ENCODE results near the gene KCNMA1. TPM values are rescaled to one million over a fixed set of nuclear protein-coding genes. Genes with fewer than 3 reads are reported as not detected.

Gene KCNMA1
- total RNA-seq, 1 donor from 2014 or later: 15.8 TPM

GRCh38 chr10:77097625-77098024, 540.0 kb downstream of the KCNMA1 start:
- no peak for TF ChIP-seq CTCF (IDR thresholded peaks at IDR 0.05; ENCODE audit: insufficient read depth, low read length, severe bottlenecking)
- Histone ChIP-seq H3K4me3 (ENCODE audit: low read depth, low read length) (no peak overlapping the region), H3K27me3 (ENCODE audit: control insufficient read depth, insufficient read depth, low read length) (no peaks in the 10 kb centered on the region), H3K36me3 (ENCODE audit: control insufficient read depth, insufficient read depth, low read length) (no peaks in the 10 kb centered on the region)
- FAIRE-seq (no peak), DNase-seq (ENCODE audit: low read depth) (no peak)

- no peaks in the 10 kb centered on the region for H3K27me3 ChIP-seq (ENCODE audit: control insufficient read depth, insufficient read depth, low read length)
- H3K36me3 ChIP-seq (ENCODE audit: control insufficient read depth, insufficient read depth, low read length): no peaks in the 10 kb centered on the region
- DNase-seq (ENCODE audit: low read depth): no peak
Measured at GRCh38 chr10:77093126-77093525, 544.5 kb downstream of the KCNMA1 start.

GRCh38 chr10:77091597-77092165, 545.9 kb downstream of the KCNMA1 start:
- Histone ChIP-seq H3K36me3 (ENCODE audit: control insufficient read depth, insufficient read depth, low read length) (no peaks in the 10 kb centered on the region), H3K4me3 (ENCODE audit: low read depth, low read length) (no peak overlapping the region), H3K27me3 (ENCODE audit: control insufficient read depth, insufficient read depth, low read length) (no peaks in the 10 kb centered on the region)
- FAIRE-seq (no peak), DNase-seq (ENCODE audit: low read depth) (no peak)
- no peak for TF ChIP-seq CTCF (IDR thresholded peaks at IDR 0.05; ENCODE audit: insufficient read depth, low read length, severe bottlenecking)

More at GRCh38 chr10:77093126-77093525, 544.5 kb downstream of the KCNMA1 start:
- no peak overlapping the region for H3K4me3 ChIP-seq (ENCODE audit: low read depth, low read length)
- FAIRE-seq: no peak
- TF ChIP-seq CTCF (IDR thresholded peaks at IDR 0.05; ENCODE audit: insufficient read depth, low read length, severe bottlenecking): no peak

- TF ChIP-seq CTCF (IDR thresholded peaks at IDR 0.05; ENCODE audit: insufficient read depth, low read length, severe bottlenecking): no peak
- DNase-seq (ENCODE audit: low read depth): no peak
- H3K36me3 ChIP-seq (ENCODE audit: control insufficient read depth, insufficient read depth, low read length): no peaks in the 10 kb centered on the region
- no peaks in the 10 kb centered on the region for H3K27me3 ChIP-seq (ENCODE audit: control insufficient read depth, insufficient read depth, low read length)
- FAIRE-seq: no peak
- no peak overlapping the region for H3K4me3 ChIP-seq (ENCODE audit: low read depth, low read length)
Measured at GRCh38 chr10:77090381-77091356, 546.9 kb downstream of the KCNMA1 start.

GRCh38 chr10:77087366-77087765, 550.2 kb downstream of the KCNMA1 start:
- TF ChIP-seq CTCF (IDR thresholded peaks at IDR 0.05; ENCODE audit: insufficient read depth, low read length, severe bottlenecking): no peak
- Histone ChIP-seq H3K36me3 (ENCODE audit: control insufficient read depth, insufficient read depth, low read length) (no peaks in the 10 kb centered on the region), H3K4me3 (ENCODE audit: low read depth, low read length) (no peak overlapping the region), H3K27me3 (ENCODE audit: control insufficient read depth, insufficient read depth, low read length) (no peaks in the 10 kb centered on the region)
- peak; percentile 65 for DNase-seq (ENCODE audit: low read depth)
- no peak for FAIRE-seq

All from bronchial epithelial cell (primary cell).